Measurements from ENCODE around the gene BAHCC1.

BAHCC1 gene

GRCh38 chr17:81401723-81402529 is 6.7 kb downstream of the BAHCC1 start:
- H3K4me3 ChIP-seq, result peak overlapping the region; percentile 97

GRCh38 chr17:81402530-81402941 is 7.3 kb downstream of the BAHCC1 start:
- peak overlapping the region; percentile 41 for H3K4me3 ChIP-seq

More at GRCh38 chr17:81401723-81402529, 6.7 kb downstream of the BAHCC1 start:
- DNase-seq (ENCODE audit: low spot score), result no peak
- TF ChIP-seq CTCF (IDR thresholded peaks at IDR 0.05), result no peak
- H3K27ac ChIP-seq, result peak overlapping the region; percentile 97 to 99

GRCh38 chr17:81402981-81403467 is 7.8 kb downstream of the BAHCC1 start:
- Histone ChIP-seq H3K4me3 (peak overlapping the region; percentile 26), H3K27ac (peak overlapping the region; percentile 97 to 99)
- no peak for DNase-seq (ENCODE audit: low spot score)
- TF ChIP-seq CTCF (IDR thresholded peaks at IDR 0.05), result no peak

More at GRCh38 chr17:81402530-81402941, 7.3 kb downstream of the BAHCC1 start:
- H3K27ac ChIP-seq, result peak overlapping the region; percentile 97 to 99
- no peak for TF ChIP-seq CTCF (IDR thresholded peaks at IDR 0.05)
- no peak for DNase-seq (ENCODE audit: low spot score)

- no peak for TF ChIP-seq CTCF (IDR thresholded peaks at IDR 0.05)
- peak overlapping the region; percentile 95 to 97 for H3K27ac ChIP-seq
- no peak for DNase-seq (ENCODE audit: low spot score)
- peak overlapping the region; percentile 68 for H3K4me3 ChIP-seq
Measured at GRCh38 chr17:81403671-81404534, 8.6 kb downstream of the BAHCC1 start.

- Histone ChIP-seq H3K27ac (peak overlapping the region; percentile 95 to 97), H3K4me3 (peak overlapping the region; percentile 68)
- TF ChIP-seq CTCF (IDR thresholded peaks at IDR 0.05), result no peak
- no peak for DNase-seq (ENCODE audit: low spot score)
Measured at GRCh38 chr17:81404558-81405165, 9.4 kb downstream of the BAHCC1 start.

- peak; percentile 96 for DNase-seq (ENCODE audit: low spot score)
- no peak for TF ChIP-seq CTCF (IDR thresholded peaks at IDR 0.05)
- Histone ChIP-seq H3K27ac (peak overlapping the region; percentile 95 to 97), H3K4me3 (peak overlapping the region; percentile 68)
Measured at GRCh38 chr17:81405411-81405872, 10.2 kb downstream of the BAHCC1 start.
